Measurements from ENCODE around the gene BMP7. TPM values are rescaled to one million over a fixed set of nuclear protein-coding genes. Genes with fewer than 3 reads are reported as not detected.
"Not testable (repeated sequence)": the region's sequence is repeated elsewhere in the genome, so short reads cannot be mapped to it uniquely, and the experiment has no call there.

Gene BMP7
- total and polyA plus RNA-seq, 2 of the 13 experiments (the other 11 are each of a cell fraction or from before 2014, with no cell fraction given) = not detected

GRCh38 chr20:57281900-57282299 is 15.5 kb upstream of the BMP7 start (continued):
- TF ChIP-seq FLYWCH1 (CRISPR knock-in tag; IDR thresholded peaks at IDR 0.05) (no peak), JARID2 (CRISPR knock-in tag; IDR thresholded peaks at IDR 0.05; ENCODE audit: insufficient replicate concordance) (no peak), BCLAF1 (IDR thresholded peaks at IDR 0.05) (no peak), ZNF232 (CRISPR knock-in tag; IDR thresholded peaks at IDR 0.05; ENCODE audit: borderline replicate concordance) (no peak)

- DNase-seq (ENCODE audit: low spot score) (no peak), ATAC-seq (no peak; the same call in 2 of the 3 replicates), FAIRE-seq (no peak)
- no peak overlapping the region for H3K4me2 ChIP-seq (ENCODE audit: low read depth, low read length)
- H3K9me3 ChIP-seq (ENCODE audit: low read length) = no peaks in the 10 kb centered on the region
- H2AFZ ChIP-seq (ENCODE audit: low read length) = no peak overlapping the region
- WGBS (ENCODE audit: low lambda C conversion rate) = 21% methylated on average over 10 of the region's 10 CpGs
- H3K4me3 ChIP-seq (replicated peaks in 1 of 3; ENCODE audit: insufficient read depth in 1 of 3, low read depth in 2 of 3, low read length in 3 of 3) = no peak overlapping the region
- BruUV-seq (replicated peaks) = no TSS peak
- intact Hi-C loops (cut with micrococcal nuclease; ENCODE audit: unreplicated experiment) = no loop called here
- TF ChIP-seq ZNF773 (CRISPR knock-in tag; IDR thresholded peaks at IDR 0.05; ENCODE audit: borderline replicate concordance) (no peak), EZH2 (conservative IDR thresholded peaks at IDR 0.05; ENCODE audit: low read depth, low read length) (peak; percentile 59; the same call in 1 of the 2 replicates)
- CTCF ChIA-PET (ENCODE audit: low intra/inter-chr PET ratio, low total read pairs) = no interaction called here
- H3K79me2 ChIP-seq (ENCODE audit: insufficient read depth, low read length) = no peaks in the 10 kb centered on the region
- H3K27ac ChIP-seq (ENCODE audit: extremely low read length, insufficient read depth, low read length) = no peak overlapping the region
- H3K9ac ChIP-seq (ENCODE audit: insufficient read depth, low read depth, low read length) = no peak overlapping the region
- POLR2A ChIA-PET = no interaction called here
- H3K36me3 ChIP-seq (replicated peaks in 1 of 2; ENCODE audit: control insufficient read depth in 1 of 2, insufficient read depth in 2 of 2, low read length in 2 of 2) = no peaks in the 10 kb centered on the region
- peaks cover 12 to 76% of the 10 kb centered on the region in 2 experiments for H3K27me3 ChIP-seq (ENCODE audit: control insufficient read depth in 1 of 2, insufficient read depth in 2 of 2, low read length in 2 of 2)
- no peaks in the 10 kb centered on the region; the same call in 1 of the 2 replicates for H4K20me1 ChIP-seq (ENCODE audit: insufficient read depth, low read length)
- H3K4me1 ChIP-seq (ENCODE audit: insufficient read depth, low read length) = no peaks in the 10 kb centered on the region
- in situ Hi-C loops (cut with HindIII; ENCODE audit: extremely low pct_ligation_motif_present, low pct_unique_long_range_greater_than_20kb) = no loop called here
Observed at GRCh38 chr20:57280221-57280620, 13.8 kb upstream of the BMP7 start.

GRCh38 chr20:57279548-57279947 is 13.1 kb upstream of the BMP7 start:
- H2AFZ ChIP-seq (ENCODE audit: low read length); H3K9me3 ChIP-seq (ENCODE audit: low read length); intact Hi-C loops (cut with micrococcal nuclease; ENCODE audit: unreplicated experiment); FAIRE-seq; CTCF ChIA-PET (ENCODE audit: low intra/inter-chr PET ratio, low total read pairs); POLR2A ChIA-PET; H3K4me3 ChIP-seq (replicated peaks in 1 of 3; ENCODE audit: insufficient read depth in 1 of 3, low read depth in 2 of 3, low read length in 3 of 3); H3K27ac ChIP-seq (ENCODE audit: extremely low read length, insufficient read depth, low read length); H4K20me1 ChIP-seq (ENCODE audit: insufficient read depth, low read length); H3K79me2 ChIP-seq (ENCODE audit: insufficient read depth, low read length); in situ Hi-C loops (cut with HindIII; ENCODE audit: extremely low pct_ligation_motif_present, low pct_unique_long_range_greater_than_20kb); BruUV-seq (replicated peaks); H3K9ac ChIP-seq (ENCODE audit: insufficient read depth, low read depth, low read length); H3K36me3 ChIP-seq (replicated peaks in 1 of 2; ENCODE audit: control insufficient read depth in 1 of 2, insufficient read depth in 2 of 2, low read length in 2 of 2); DNase-seq (ENCODE audit: low spot score); H3K4me2 ChIP-seq (ENCODE audit: low read depth, low read length); ATAC-seq; H3K4me1 ChIP-seq (ENCODE audit: insufficient read depth, low read length): not testable (repeated sequence)
- 36% methylated on average over 3 of the region's 3 CpGs for WGBS (ENCODE audit: low lambda C conversion rate)
- H3K27me3 ChIP-seq (ENCODE audit: control insufficient read depth in 1 of 2, insufficient read depth in 2 of 2, low read length in 2 of 2) = peaks cover 12 to 76% of the 10 kb centered on the region in 2 experiments
